ENCODE measurements around the gene STAMBP.
"Not testable (repeated sequence)": the region's sequence is repeated elsewhere in the genome, so short reads cannot be mapped to it uniquely, and the experiment has no call there.

Gene STAMBP

DNA sequence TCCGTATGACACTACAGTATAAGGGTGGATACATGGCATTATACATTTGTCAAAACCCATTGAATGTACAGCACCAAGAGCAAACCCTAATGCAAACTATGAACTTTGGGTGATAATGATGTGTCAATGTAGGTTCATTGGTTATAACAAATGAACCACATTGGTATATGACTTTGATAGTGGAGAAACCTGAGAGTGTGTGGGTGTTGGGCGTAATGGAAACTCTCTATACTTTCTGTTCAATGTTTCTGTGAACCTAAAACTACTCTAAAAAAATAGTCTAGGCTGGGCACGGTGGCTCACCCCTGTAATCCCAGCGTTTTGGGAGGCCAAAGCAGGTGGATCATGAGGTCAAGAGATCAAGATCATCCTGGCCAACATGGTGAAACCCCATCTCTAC is 57.6 kb downstream of the STAMBP start:
- Histone ChIP-seq H3K27ac (ENCODE audit: low read depth in 2 of 2, low read length in 2 of 2) (no peak overlapping the region), H3K36me3 (ENCODE audit: control insufficient read depth in 2 of 2, insufficient read depth in 2 of 2, low read length in 2 of 2) (no peaks in the 10 kb centered on the region), H3K4me1 (ENCODE audit: control insufficient read depth in 2 of 2, insufficient read depth in 2 of 2, low read length in 2 of 2) (no peaks in the 10 kb centered on the region), H3K9me3 (ENCODE audit: control insufficient read depth in 2 of 2, low read length in 2 of 2) (no peaks in the 10 kb centered on the region), H3K9ac (ENCODE audit: low read depth in 1 of 2, low read length in 2 of 2) (no peak overlapping the region), H3K27me3 (ENCODE audit: control insufficient read depth in 2 of 2, insufficient read depth in 2 of 2, low read length in 2 of 2) (no peaks in the 10 kb centered on the region), H3K4me3 (ENCODE audit: low read length in 2 of 2) (no peak overlapping the region)

DNA sequence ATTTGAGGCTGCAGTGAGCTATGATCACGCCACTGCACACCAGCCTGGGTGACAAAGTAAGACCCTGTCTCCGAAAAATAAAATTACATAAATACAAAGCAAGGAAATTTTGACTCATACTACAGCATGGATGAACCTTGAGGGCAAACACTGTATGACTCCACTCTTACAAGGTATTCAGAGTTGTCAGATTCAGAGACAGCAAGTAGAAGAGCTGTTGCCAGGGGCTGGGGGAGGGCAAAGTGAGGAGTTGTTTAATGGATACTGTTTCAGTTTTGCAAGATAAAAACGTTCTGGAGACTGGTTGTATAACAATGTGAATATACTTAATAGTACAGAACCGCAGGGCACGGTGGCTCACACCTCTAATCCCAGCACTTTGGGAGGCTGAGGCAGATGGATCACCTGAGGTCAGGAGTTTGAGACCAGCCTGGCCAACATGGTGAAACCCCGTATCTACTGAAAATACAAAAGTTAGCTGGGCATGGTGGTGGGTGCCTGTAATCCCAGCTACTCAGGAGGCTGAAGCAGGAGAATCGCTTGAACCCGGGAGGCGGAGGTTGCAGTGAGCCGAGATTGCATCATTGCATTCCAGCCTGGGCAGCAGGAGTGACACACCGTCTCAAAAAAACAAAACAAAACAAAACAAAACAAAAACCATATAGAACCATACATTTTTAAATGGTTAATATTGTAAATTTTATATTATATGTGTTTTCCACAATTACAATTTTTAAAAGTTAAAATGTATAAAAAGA is 59.0 kb downstream of the STAMBP start:
- H3K36me3 ChIP-seq (ENCODE audit: control insufficient read depth in 2 of 2, insufficient read depth in 2 of 2, low read length in 2 of 2); H3K9me3 ChIP-seq (ENCODE audit: control insufficient read depth in 2 of 2, low read length in 2 of 2); H3K27me3 ChIP-seq (ENCODE audit: control insufficient read depth in 2 of 2, insufficient read depth in 2 of 2, low read length in 2 of 2); H3K4me1 ChIP-seq (ENCODE audit: control insufficient read depth in 2 of 2, insufficient read depth in 2 of 2, low read length in 2 of 2); H3K9ac ChIP-seq (ENCODE audit: low read depth in 1 of 2, low read length in 2 of 2); H3K27ac ChIP-seq (ENCODE audit: low read depth in 2 of 2, low read length in 2 of 2); H3K4me3 ChIP-seq (ENCODE audit: low read length in 2 of 2): not testable (repeated sequence)

DNA sequence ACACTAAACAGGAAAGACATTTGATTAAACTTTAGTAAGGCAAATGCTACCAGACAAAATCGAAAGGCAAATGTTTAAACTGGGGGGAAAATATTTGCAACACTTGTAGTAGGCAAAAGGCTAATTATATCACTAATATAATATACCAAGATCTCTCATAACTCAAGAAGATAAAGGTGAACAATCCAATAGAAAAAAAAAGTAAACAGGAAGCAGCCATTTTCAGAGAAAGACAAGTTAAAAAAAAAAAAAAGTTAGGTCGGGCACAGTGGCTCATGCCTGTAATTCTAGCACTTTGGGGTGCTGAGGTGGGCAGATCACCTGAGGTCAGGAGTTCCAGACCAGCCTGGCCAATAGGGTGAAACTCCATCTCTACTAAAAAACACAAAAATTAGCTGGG is 59.6 kb downstream of the STAMBP start:
- no peak overlapping the region for H3K4me3 ChIP-seq (ENCODE audit: low read length in 2 of 2)
- H3K27me3 ChIP-seq (ENCODE audit: control insufficient read depth in 2 of 2, insufficient read depth in 2 of 2, low read length in 2 of 2): no peaks in the 10 kb centered on the region
- H3K36me3 ChIP-seq (ENCODE audit: control insufficient read depth in 2 of 2, insufficient read depth in 2 of 2, low read length in 2 of 2): no peaks in the 10 kb centered on the region
- no peak overlapping the region for H3K9ac ChIP-seq (ENCODE audit: low read depth in 1 of 2, low read length in 2 of 2)
- H3K9me3 ChIP-seq (ENCODE audit: control insufficient read depth in 2 of 2, low read length in 2 of 2): no peaks in the 10 kb centered on the region
- H3K4me1 ChIP-seq (ENCODE audit: control insufficient read depth in 2 of 2, insufficient read depth in 2 of 2, low read length in 2 of 2): no peaks in the 10 kb centered on the region
- no peak overlapping the region for H3K27ac ChIP-seq (ENCODE audit: low read depth in 2 of 2, low read length in 2 of 2)

DNA sequence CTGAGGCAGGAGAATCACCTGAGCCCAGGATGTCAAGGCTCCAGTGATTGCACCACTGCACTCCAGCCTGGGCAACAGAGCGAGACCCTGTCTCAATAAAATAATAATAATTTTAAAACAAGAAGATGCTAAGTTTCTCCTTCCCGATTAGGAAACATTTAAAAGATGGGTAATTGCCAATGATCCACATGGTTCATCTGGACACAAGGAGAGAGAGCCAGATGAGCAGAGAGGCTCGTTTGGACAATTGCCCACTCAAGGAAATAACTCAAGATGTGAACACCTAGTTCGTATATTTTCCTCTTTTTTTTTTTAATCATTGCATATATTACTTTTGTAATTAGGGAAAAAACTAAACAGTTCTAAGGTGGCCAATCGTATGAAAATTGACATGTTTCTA is 60.4 kb downstream of the STAMBP start:
- Histone ChIP-seq H3K4me3 (ENCODE audit: low read length in 2 of 2) (no peak overlapping the region), H3K27me3 (ENCODE audit: control insufficient read depth in 2 of 2, insufficient read depth in 2 of 2, low read length in 2 of 2) (no peaks in the 10 kb centered on the region), H3K27ac (ENCODE audit: low read depth in 2 of 2, low read length in 2 of 2) (no peak overlapping the region), H3K36me3 (ENCODE audit: control insufficient read depth in 2 of 2, insufficient read depth in 2 of 2, low read length in 2 of 2) (no peaks in the 10 kb centered on the region), H3K9me3 (ENCODE audit: control insufficient read depth in 2 of 2, low read length in 2 of 2) (no peaks in the 10 kb centered on the region), H3K4me1 (ENCODE audit: control insufficient read depth in 2 of 2, insufficient read depth in 2 of 2, low read length in 2 of 2) (no peaks in the 10 kb centered on the region), H3K9ac (ENCODE audit: low read depth in 1 of 2, low read length in 2 of 2) (no peak overlapping the region)

DNA sequence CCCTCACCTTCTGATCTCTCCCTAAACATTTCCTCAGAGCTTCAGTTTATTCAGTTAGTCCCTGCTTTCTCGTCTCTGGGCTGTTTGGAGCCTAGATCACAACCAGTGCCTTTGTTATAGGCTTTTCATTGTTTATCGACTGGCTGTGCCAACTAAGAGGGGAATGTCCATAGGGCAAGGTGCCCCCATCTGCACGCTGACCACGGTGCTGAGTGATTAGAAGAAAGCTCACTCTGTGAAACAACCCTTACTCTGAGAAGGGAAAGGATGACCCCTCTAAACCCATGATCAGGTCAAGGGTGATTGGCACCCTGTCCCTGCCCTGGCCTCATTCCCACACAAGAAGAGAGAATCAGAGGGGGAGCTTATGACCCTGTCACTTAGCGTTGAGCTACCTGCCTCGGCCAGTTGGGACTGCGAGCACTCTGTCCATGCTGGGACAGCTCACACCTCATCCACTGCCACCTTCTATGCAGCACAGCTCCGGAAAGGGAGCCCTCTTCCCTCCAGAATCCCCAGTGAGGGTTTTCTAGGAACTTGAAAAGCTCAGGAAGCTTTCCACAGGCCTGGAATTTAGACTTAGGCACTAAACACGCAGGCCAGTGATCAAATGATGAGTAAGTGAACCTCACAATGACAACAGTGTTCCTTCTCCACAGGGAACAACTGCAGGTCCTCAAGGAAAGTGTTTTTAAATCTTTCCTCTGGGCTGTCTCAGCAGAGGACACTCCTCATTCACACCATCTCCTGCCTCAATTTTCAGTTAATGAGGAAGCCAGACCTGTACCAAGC is 61.7 kb downstream of the STAMBP start:
- Histone ChIP-seq H3K9ac (ENCODE audit: low read depth in 1 of 2, low read length in 2 of 2) (no peak overlapping the region), H3K27me3 (ENCODE audit: control insufficient read depth in 2 of 2, insufficient read depth in 2 of 2, low read length in 2 of 2) (no peaks in the 10 kb centered on the region), H3K9me3 (ENCODE audit: control insufficient read depth in 2 of 2, low read length in 2 of 2) (no peaks in the 10 kb centered on the region), H3K4me3 (ENCODE audit: low read length in 2 of 2) (no peak overlapping the region), H3K27ac (ENCODE audit: low read depth in 2 of 2, low read length in 2 of 2) (peak overlapping the region in 1 of 2 donors; percentile 72), H3K36me3 (ENCODE audit: control insufficient read depth in 2 of 2, insufficient read depth in 2 of 2, low read length in 2 of 2) (no peaks in the 10 kb centered on the region), H3K4me1 (ENCODE audit: control insufficient read depth in 2 of 2, insufficient read depth in 2 of 2, low read length in 2 of 2) (no peaks in the 10 kb centered on the region)

DNA sequence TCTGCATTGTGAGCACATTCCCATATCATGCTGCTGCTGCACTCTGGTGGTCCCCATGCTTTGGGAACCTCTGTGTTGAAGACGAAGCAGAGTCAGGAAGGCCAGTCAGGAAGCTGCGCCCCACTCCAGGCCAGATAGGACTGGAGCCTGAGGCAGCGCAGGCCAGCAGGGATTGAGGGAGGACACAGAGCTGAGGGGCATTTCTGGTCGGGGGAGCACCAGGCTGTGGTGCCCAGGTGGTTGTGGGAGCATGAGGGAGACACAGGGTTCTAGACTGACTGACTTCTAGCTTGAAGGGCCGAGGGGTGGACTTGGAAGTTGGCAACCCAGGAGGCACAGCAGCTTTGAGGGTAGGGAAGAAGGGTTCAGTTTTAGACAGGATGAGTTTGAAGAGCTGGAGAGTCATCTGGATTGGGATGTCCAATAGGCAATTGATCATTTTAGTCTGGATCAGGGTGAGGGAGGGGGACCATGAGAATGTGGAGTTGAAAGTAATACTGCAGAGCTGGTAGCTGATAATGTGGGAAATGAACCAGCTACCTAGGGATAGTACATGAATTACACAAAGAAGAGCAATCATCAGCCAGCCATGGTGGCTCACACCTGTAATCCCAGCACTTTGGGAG is 62.6 kb downstream of the STAMBP start:
- Histone ChIP-seq H3K4me1 (ENCODE audit: control insufficient read depth in 2 of 2, insufficient read depth in 2 of 2, low read length in 2 of 2) (no peaks in the 10 kb centered on the region), H3K36me3 (ENCODE audit: control insufficient read depth in 2 of 2, insufficient read depth in 2 of 2, low read length in 2 of 2) (no peaks in the 10 kb centered on the region), H3K27ac (ENCODE audit: low read depth in 2 of 2, low read length in 2 of 2) (peak overlapping the region; percentile 5 to 72), H3K27me3 (ENCODE audit: control insufficient read depth in 2 of 2, insufficient read depth in 2 of 2, low read length in 2 of 2) (no peaks in the 10 kb centered on the region), H3K9ac (ENCODE audit: low read depth in 1 of 2, low read length in 2 of 2) (no peak overlapping the region), H3K4me3 (ENCODE audit: low read length in 2 of 2) (no peak overlapping the region), H3K9me3 (ENCODE audit: control insufficient read depth in 2 of 2, low read length in 2 of 2) (no peaks in the 10 kb centered on the region)

DNA sequence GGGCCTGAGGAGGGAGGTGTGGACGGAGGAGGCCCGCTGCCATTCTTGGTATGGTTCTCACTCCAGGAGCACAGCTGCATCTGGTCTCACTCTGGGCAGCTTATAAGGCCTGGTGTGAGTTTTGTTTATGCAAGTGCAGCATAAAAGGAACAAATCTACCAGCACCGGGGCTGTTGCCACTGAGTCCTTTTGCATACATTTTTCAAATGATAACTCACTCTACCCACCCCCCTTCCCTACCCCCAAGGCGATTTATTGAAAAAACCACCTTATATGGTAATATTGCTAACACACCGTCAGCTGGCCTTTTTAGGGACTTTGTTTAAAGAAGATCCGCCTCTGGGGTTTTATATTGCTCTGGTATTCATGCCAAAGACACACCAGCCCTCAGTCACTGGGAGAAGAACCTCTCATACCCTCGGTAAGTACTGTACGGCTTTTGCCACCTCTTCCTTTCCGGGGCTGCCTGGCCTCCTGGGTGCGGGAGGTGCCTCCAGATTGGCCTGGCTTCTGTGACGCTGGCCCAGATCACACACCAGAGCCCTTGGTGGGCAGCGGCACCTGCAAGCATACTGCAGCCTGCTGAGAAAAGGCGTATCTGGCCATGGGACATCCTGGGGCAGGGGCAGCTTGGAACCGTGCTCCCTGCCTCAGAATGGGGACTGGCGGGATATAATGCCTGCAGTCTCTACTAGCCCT is 64.0 kb downstream of the STAMBP start, which contains the start of gene ACTG2:
TSS of gene ACTG2 (plus strand) at position 378 of the 699 bp plus-strand sequence. CDS start 8,304 bp downstream, outside the sequence.
- Histone ChIP-seq H3K9ac (ENCODE audit: low read depth in 1 of 2, low read length in 2 of 2) (peak within 1 kb of the TSS; percentile 10 to 33), H3K27me3 (ENCODE audit: control insufficient read depth in 2 of 2, insufficient read depth in 2 of 2, low read length in 2 of 2) (no peaks in the 10 kb centered on the region), H3K36me3 (ENCODE audit: control insufficient read depth in 2 of 2, insufficient read depth in 2 of 2, low read length in 2 of 2) (no peaks in the 10 kb centered on the region), H3K9me3 (ENCODE audit: control insufficient read depth in 2 of 2, low read length in 2 of 2) (no peaks in the 10 kb centered on the region), H3K4me3 (ENCODE audit: low read length in 2 of 2) (peak within 1 kb of the TSS; percentile 2 to 72), H3K27ac (ENCODE audit: low read depth in 2 of 2, low read length in 2 of 2) (peak within 1 kb of the TSS; percentile 77 to 81), H3K4me1 (ENCODE audit: control insufficient read depth in 2 of 2, insufficient read depth in 2 of 2, low read length in 2 of 2) (peaks cover 0 to 3% of the 10 kb centered on the region in 2 donors)

DNA sequence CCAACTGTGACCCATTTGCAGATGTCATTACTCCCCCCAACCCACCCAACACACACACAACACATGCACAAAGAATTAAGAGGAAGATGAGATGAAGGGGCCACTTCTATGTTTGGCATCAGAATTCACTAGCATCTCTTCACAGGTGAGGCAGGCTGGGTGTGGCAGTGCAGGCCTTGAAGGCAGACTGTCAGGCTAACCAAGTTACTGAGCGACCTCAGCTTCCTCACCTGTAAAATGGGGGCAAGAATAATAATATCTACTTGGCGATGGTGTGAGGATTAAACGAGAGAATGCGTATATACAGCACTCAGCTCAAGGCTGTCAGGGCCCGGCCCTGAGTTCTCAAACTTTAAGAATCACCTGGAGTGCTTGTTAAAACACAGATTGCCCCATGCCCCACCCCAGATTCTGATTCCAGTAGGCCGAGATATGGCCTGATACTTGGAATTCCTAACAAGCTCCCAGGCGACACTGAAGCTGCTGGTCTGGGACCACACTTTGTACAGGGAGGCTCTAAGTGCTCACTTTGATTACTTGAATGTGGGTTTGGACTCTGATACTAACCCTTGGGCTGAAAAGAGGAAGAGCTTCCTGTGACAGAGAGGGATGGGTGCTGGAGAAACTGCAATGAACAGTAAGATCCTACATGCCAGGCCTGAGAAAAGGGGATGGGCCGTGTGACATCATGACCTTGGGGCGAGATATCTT is 65.2 kb downstream of the STAMBP start:
- Histone ChIP-seq H3K4me3 (ENCODE audit: low read length in 2 of 2) (peak overlapping the region; percentile 2 to 72), H3K36me3 (ENCODE audit: control insufficient read depth in 2 of 2, insufficient read depth in 2 of 2, low read length in 2 of 2) (no peaks in the 10 kb centered on the region), H3K4me1 (ENCODE audit: control insufficient read depth in 2 of 2, insufficient read depth in 2 of 2, low read length in 2 of 2) (peaks cover 2 to 4% of the 10 kb centered on the region in 2 donors), H3K9me3 (ENCODE audit: control insufficient read depth in 2 of 2, low read length in 2 of 2) (no peaks in the 10 kb centered on the region), H3K9ac (ENCODE audit: low read depth in 1 of 2, low read length in 2 of 2) (peak overlapping the region; percentile 21 to 56), H3K27me3 (ENCODE audit: control insufficient read depth in 2 of 2, insufficient read depth in 2 of 2, low read length in 2 of 2) (no peaks in the 10 kb centered on the region), H3K27ac (ENCODE audit: low read depth in 2 of 2, low read length in 2 of 2) (peak overlapping the region; percentile 77 to 81)

DNA sequence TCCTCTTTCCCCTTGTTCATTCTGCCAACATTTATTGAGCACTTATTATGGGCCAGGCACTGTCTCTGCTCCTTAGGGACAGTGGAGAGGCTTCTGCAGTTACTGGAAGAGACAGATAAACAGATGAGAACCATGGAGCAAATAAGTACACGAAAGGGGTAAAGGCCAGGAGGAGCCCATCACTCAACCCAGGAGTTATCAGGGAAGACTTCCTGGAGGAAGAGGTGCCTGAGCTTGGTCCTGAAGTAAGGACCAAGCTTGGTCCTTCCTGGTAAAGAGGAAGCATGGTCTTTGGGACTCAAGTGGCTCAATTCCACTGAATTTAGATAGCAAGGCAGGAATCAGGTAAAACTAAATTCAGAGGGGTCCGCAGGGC is 65.7 kb downstream of the STAMBP start:
- H3K4me1 ChIP-seq (ENCODE audit: control insufficient read depth in 2 of 2, insufficient read depth in 2 of 2, low read length in 2 of 2): peaks cover 2 to 4% of the 10 kb centered on the region in 2 donors
- peak overlapping the region; percentile 77 to 81 for H3K27ac ChIP-seq (ENCODE audit: low read depth in 2 of 2, low read length in 2 of 2)
- H3K9ac ChIP-seq (ENCODE audit: low read depth in 1 of 2, low read length in 2 of 2): peak overlapping the region; percentile 21 to 56
- H3K9me3 ChIP-seq (ENCODE audit: control insufficient read depth in 2 of 2, low read length in 2 of 2): no peaks in the 10 kb centered on the region
- H3K27me3 ChIP-seq (ENCODE audit: control insufficient read depth in 2 of 2, insufficient read depth in 2 of 2, low read length in 2 of 2): no peaks in the 10 kb centered on the region
- no peaks in the 10 kb centered on the region for H3K36me3 ChIP-seq (ENCODE audit: control insufficient read depth in 2 of 2, insufficient read depth in 2 of 2, low read length in 2 of 2)
- peak overlapping the region; percentile 21 to 72 for H3K4me3 ChIP-seq (ENCODE audit: low read length in 2 of 2)
